Measurements from ENCODE around the gene NOL4L. TPM values are rescaled to one million over a fixed set of nuclear protein-coding genes. Genes with fewer than 3 reads are reported as not detected.

Gene NOL4L
- polyA plus RNA-seq, 2 of the 4 experiments (the other 2 are of a cell fraction) = 9.5 to 11.8 TPM

DNA sequence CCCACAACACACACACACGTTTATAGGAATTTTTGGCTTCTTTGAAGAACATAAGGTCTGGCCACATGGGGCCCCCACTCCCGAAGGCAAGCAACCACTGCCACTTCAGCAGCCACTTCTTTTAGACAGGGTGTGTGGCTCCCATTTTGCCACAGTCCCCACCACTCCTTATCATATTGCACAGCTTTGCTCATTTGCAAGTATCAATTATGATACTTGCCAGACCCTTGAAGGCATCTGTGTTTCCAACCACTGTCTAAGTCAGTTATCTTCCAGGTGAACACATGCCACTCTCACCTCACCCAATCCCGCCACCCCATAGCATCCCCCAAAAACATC lies 73.1 kb downstream of the NOL4L start:
- Histone ChIP-seq H3K27ac (no peak overlapping the region), H3K4me3 (no peak overlapping the region), H3K4me1 (no peaks in the 10 kb centered on the region), H3K9me3 (no peaks in the 10 kb centered on the region), H3K4me2 (no peak overlapping the region)
- 53% methylated on average over 3 of the region's 3 CpGs for WGBS (ENCODE audit: missing lambda C conversion rate)
- no peak for ATAC-seq
- no peak for FAIRE-seq
- no peak for TF ChIP-seq CEBPB (IDR thresholded peaks at IDR 0.05)
- TF ChIP-seq, protein P1, sequence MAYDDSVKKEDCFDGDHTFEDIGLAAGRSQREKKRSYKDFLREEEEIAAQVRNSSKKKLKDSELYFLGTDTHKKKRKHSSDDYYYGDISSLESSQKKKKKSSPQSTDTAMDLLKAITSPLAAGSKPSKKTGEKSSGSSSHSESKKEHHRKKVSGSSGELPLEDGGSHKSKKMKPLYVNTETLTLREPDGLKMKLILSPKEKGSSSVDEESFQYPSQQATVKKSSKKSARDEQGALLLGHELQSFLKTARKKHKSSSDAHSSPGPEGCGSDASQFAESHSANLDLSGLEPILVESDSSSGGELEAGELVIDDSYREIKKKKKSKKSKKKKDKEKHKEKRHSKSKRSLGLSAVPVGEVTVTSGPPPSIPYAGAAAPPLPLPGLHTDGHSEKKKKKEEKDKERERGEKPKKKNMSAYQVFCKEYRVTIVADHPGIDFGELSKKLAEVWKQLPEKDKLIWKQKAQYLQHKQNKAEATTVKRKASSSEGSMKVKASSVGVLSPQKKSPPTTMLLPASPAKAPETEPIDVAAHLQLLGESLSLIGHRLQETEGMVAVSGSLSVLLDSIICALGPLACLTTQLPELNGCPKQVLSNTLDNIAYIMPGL (CRISPR knock-in tag; IDR thresholded peaks at IDR 0.05; ENCODE audit: borderline replicate concordance) = no peak
- no peak for TF ChIP-seq FOXS1 (CRISPR knock-in tag; IDR thresholded peaks at IDR 0.05)
- no peak for TF ChIP-seq ESRRA (IDR thresholded peaks at IDR 0.05; ENCODE audit: borderline replicate concordance, low read length)
- TF ChIP-seq KDM1A (IDR thresholded peaks at IDR 0.05; ENCODE audit: low read depth) = no peak
- no peak for TF ChIP-seq FOSB (CRISPR knock-in tag; IDR thresholded peaks at IDR 0.05)
- TF ChIP-seq, protein P2, sequence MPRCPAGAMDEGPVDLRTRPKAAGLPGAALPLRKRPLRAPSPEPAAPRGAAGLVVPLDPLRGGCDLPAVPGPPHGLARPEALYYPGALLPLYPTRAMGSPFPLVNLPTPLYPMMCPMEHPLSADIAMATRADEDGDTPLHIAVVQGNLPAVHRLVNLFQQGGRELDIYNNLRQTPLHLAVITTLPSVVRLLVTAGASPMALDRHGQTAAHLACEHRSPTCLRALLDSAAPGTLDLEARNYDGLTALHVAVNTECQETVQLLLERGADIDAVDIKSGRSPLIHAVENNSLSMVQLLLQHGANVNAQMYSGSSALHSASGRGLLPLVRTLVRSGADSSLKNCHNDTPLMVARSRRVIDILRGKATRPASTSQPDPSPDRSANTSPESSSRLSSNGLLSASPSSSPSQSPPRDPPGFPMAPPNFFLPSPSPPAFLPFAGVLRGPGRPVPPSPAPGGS (IDR thresholded peaks at IDR 0.05) = no peak
- no peak for TF ChIP-seq PHF8 (IDR thresholded peaks at IDR 0.05; ENCODE audit: borderline replicate concordance, low read depth)
- TF ChIP-seq MAZ (IDR thresholded peaks at IDR 0.05; ENCODE audit: borderline replicate concordance, low read depth, low read length) = no peak
- TF ChIP-seq, protein P3, sequence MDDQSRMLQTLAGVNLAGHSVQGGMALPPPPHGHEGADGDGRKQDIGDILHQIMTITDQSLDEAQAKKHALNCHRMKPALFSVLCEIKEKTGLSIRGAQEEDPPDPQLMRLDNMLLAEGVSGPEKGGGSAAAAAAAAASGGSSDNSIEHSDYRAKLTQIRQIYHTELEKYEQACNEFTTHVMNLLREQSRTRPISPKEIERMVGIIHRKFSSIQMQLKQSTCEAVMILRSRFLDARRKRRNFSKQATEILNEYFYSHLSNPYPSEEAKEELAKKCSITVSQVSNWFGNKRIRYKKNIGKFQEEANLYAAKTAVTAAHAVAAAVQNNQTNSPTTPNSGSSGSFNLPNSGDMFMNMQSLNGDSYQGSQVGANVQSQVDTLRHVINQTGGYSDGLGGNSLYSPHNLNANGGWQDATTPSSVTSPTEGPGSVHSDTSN (IDR thresholded peaks at IDR 0.05) = no peak
- TF ChIP-seq RARB (CRISPR knock-in tag; IDR thresholded peaks at IDR 0.05) = no peak
- TF ChIP-seq BHLHE40 (IDR thresholded peaks at IDR 0.05; ENCODE audit: low read depth, low read length) = no peak
- no peak for TF ChIP-seq HOXA7 (CRISPR knock-in tag; IDR thresholded peaks at IDR 0.05)
- no peak for TF ChIP-seq HOXB5 (CRISPR knock-in tag; IDR thresholded peaks at IDR 0.05)
- no peak for TF ChIP-seq POLR2A (IDR thresholded peaks at IDR 0.05; ENCODE audit: low read length)
- no peak for TF ChIP-seq ZNF302 (CRISPR knock-in tag; IDR thresholded peaks at IDR 0.05)
- DNase-seq (ENCODE audit: low read depth in 1 of 2, low spot score in 1 of 2) = no peak
- CTCF ChIA-PET = interaction anchor here (3.1 to 27.6 kb wide), 2 partner anchors 10 to 140 kb away, joined by 11 to 670 read pairs; no protein-coding TSS in a partner anchor
- POLR2A ChIA-PET = no interaction called here

DNA sequence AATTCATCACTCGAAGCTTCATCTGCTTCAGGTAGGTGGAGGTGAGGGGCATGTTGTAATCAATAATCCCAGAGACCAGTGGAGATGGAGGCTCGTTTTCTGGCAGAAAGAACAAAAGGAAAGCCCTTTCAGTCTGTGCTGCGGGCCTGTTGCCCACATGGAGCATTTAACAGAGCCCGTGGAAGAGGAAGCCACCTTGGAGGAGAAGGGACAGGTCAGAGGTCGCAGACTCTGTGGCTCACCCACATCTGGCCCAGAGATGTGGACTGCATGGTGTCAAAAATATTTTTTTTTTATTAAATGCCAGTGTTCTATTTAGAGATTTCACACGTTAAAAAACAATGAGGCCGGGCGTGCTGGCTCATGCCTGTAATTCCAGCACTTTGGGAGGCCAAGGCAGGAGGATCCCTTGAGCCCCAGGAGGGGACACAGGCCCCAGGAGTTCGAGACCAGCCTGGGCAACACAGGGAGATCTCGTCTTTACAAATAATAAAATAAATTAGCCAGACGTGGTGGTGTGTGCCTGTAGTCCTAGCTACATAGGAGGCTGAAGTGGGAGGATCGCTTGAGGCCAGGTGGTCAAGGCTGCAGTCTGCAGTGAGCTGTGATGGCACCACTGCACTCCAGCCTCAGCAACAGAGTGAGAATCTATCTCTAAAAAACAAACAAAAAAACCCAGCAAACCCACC lies 73.6 kb downstream of the NOL4L start:
- ATAC-seq (no peak), DNase-seq (ENCODE audit: low read depth in 1 of 2, low spot score in 1 of 2) (no peak), FAIRE-seq (no peak)
- Histone ChIP-seq H3K4me2 (no peak overlapping the region), H3K4me3 (no peak overlapping the region), H3K27ac (no peak overlapping the region), H3K4me1 (no peaks in the 10 kb centered on the region), H3K9me3 (no peaks in the 10 kb centered on the region)
- ChIA-PET CTCF (interaction anchor here (3.1 to 27.6 kb wide), 3 partner anchors 10 to 140 kb away, joined by 11 to 670 read pairs (median 35); no protein-coding TSS in a partner anchor), POLR2A (no interaction called here)
- 70% methylated on average over 12 of the region's 12 CpGs for whole genome bisulfite sequencing (ENCODE audit: missing lambda C conversion rate)
- TF ChIP-seq RCOR1 (IDR thresholded peaks at IDR 0.05; ENCODE audit: low read depth, low read length) = no peak
- TF ChIP-seq CHD4 (IDR thresholded peaks at IDR 0.05; ENCODE audit: borderline replicate concordance) = no peak
- TF ChIP-seq CBX2 (IDR thresholded peaks at IDR 0.05; ENCODE audit: borderline replicate concordance, low read depth) = no peak
- TF ChIP-seq, protein P2 (IDR thresholded peaks at IDR 0.05) = no peak
- TF ChIP-seq, protein P4, sequence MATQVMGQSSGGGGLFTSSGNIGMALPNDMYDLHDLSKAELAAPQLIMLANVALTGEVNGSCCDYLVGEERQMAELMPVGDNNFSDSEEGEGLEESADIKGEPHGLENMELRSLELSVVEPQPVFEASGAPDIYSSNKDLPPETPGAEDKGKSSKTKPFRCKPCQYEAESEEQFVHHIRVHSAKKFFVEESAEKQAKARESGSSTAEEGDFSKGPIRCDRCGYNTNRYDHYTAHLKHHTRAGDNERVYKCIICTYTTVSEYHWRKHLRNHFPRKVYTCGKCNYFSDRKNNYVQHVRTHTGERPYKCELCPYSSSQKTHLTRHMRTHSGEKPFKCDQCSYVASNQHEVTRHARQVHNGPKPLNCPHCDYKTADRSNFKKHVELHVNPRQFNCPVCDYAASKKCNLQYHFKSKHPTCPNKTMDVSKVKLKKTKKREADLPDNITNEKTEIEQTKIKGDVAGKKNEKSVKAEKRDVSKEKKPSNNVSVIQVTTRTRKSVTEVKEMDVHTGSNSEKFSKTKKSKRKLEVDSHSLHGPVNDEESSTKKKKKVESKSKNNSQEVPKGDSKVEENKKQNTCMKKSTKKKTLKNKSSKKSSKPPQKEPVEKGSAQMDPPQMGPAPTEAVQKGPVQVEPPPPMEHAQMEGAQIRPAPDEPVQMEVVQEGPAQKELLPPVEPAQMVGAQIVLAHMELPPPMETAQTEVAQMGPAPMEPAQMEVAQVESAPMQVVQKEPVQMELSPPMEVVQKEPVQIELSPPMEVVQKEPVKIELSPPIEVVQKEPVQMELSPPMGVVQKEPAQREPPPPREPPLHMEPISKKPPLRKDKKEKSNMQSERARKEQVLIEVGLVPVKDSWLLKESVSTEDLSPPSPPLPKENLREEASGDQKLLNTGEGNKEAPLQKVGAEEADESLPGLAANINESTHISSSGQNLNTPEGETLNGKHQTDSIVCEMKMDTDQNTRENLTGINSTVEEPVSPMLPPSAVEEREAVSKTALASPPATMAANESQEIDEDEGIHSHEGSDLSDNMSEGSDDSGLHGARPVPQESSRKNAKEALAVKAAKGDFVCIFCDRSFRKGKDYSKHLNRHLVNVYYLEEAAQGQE (IDR thresholded peaks at IDR 0.05) = no peak
- no peak for TF ChIP-seq ZSCAN20 (CRISPR knock-in tag; IDR thresholded peaks at IDR 0.05)
- no peak for TF ChIP-seq MAZ (IDR thresholded peaks at IDR 0.05; ENCODE audit: borderline replicate concordance, low read depth, low read length)
- no peak for TF ChIP-seq EHF (CRISPR knock-in tag; IDR thresholded peaks at IDR 0.05)
- TF ChIP-seq ZNF302 (CRISPR knock-in tag; IDR thresholded peaks at IDR 0.05) = no peak
- TF ChIP-seq ZFP36 (IDR thresholded peaks at IDR 0.05; ENCODE audit: borderline replicate concordance, partially characterized antibody) = no peak
- TF ChIP-seq, protein P5, sequence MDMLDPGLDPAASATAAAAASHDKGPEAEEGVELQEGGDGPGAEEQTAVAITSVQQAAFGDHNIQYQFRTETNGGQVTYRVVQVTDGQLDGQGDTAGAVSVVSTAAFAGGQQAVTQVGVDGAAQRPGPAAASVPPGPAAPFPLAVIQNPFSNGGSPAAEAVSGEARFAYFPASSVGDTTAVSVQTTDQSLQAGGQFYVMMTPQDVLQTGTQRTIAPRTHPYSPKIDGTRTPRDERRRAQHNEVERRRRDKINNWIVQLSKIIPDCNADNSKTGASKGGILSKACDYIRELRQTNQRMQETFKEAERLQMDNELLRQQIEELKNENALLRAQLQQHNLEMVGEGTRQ (IDR thresholded peaks at IDR 0.05) = no peak
- TF ChIP-seq, protein P6, sequence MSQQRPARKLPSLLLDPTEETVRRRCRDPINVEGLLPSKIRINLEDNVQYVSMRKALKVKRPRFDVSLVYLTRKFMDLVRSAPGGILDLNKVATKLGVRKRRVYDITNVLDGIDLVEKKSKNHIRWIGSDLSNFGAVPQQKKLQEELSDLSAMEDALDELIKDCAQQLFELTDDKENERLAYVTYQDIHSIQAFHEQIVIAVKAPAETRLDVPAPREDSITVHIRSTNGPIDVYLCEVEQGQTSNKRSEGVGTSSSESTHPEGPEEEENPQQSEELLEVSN (IDR thresholded peaks at IDR 0.05; ENCODE audit: borderline replicate concordance, low read depth) = no peak
